RWPE1 (cell line): Measurements from ENCODE around the gene SDHC.

Experiments
- CTCF ChIA-PET: fragments of 350-600 bp; sonication (Branson Sonifier 250); formaldehyde crosslinking; extraction: SDS; loops from one replicate; lab custom pipeline; 2021; lab: Yijun Ruan, JAX
- POLR2A ChIA-PET: fragments of 400-600 bp; formaldehyde crosslinking; extraction: SDS; loops from one replicate; lab custom pipeline; 2020; ENCODE audit warnings: antibody characterized with exemption; ENCODE audit not compliant: low non-redundant PET; lab: Yijun Ruan, JAX
- DNase-seq: peaks from one replicate; pipeline ENCODE4 v3.0.0; 2012; ENCODE audit warnings: low spot score
- H3K27ac ChIP-seq: fragments of 450-650 bp; 2 replicates; pipeline ENCODE4 v1.5.1; 2017
- CTCF ChIP-seq: fragments of 450-650 bp; conservative IDR thresholded peaks from 2 replicates; pipeline ENCODE4 v1.5.1; 2017; ENCODE audit warnings: low read depth, mild to moderate bottlenecking

SDHC gene

GRCh38 chr1:161274874-161275273 lies 39.3 kb upstream of the SDHC start:
- ChIA-PET CTCF (interaction anchor here (1.3 kb wide), 1 partner anchor 16 kb away, joined by 5 read pairs; no protein-coding TSS in a partner anchor), POLR2A (no interaction called here)

GRCh38 chr1:161282991-161283390 lies 31.2 kb upstream of the SDHC start:
- POLR2A ChIA-PET, result no interaction called here
- no peak for TF ChIP-seq CTCF
- CTCF ChIA-PET, result interaction anchor here (0.6 to 0.7 kb wide), 2 partner anchors 137 to 1237 kb away, joined by 3 read pairs; no protein-coding TSS in a partner anchor
- DNase-seq, result no peak
- no peak overlapping the region for H3K27ac ChIP-seq

More at GRCh38 chr1:161274874-161275273, 39.3 kb upstream of the SDHC start:
- TF ChIP-seq CTCF, result no peak
- DNase-seq, result no peak
- no peak overlapping the region for H3K27ac ChIP-seq

GRCh38 chr1:161285113-161285512 lies 29.1 kb upstream of the SDHC start:
- no peak overlapping the region for H3K27ac ChIP-seq
- no peak for TF ChIP-seq CTCF
- DNase-seq, result no peak
- CTCF ChIA-PET, result interaction anchor here (0.7 kb wide), 1 partner anchor 154 kb away, joined by 3 read pairs; no protein-coding TSS in a partner anchor
- POLR2A ChIA-PET, result no interaction called here

- no peak overlapping the region for H3K27ac ChIP-seq
- POLR2A ChIA-PET, result no interaction called here
- no peak for TF ChIP-seq CTCF
- CTCF ChIA-PET, result interaction anchor here (0.7 kb wide), 1 partner anchor 154 kb away, joined by 3 read pairs; no protein-coding TSS in a partner anchor
- no peak for DNase-seq
Measured at GRCh38 chr1:161285521-161285920, 28.7 kb upstream of the SDHC start.

GRCh38 chr1:161287482-161288054 lies 26.6 kb upstream of the SDHC start:
- no peak overlapping the region for H3K27ac ChIP-seq
- POLR2A ChIA-PET, result no interaction called here
- no peak for TF ChIP-seq CTCF
- CTCF ChIA-PET, result interaction anchor here (0.6 kb wide), 1 partner anchor 53 kb away, joined by 7 read pairs; no protein-coding TSS in a partner anchor
- no peak for DNase-seq

GRCh38 chr1:161290779-161291178 lies 23.4 kb upstream of the SDHC start:
- ChIA-PET POLR2A (no interaction called here), CTCF (interaction anchor here (0.6 to 2.4 kb wide), 13 partner anchors 11 to 94 kb away, joined by 3 to 24 read pairs (median 4); partner anchors contain the start of genes PCP4L1 and TOMM40L)
- DNase-seq, result no peak
- no peak overlapping the region for H3K27ac ChIP-seq
- TF ChIP-seq CTCF, result no peak
